ENCODE measurements around the gene MCTP2. TPM values are rescaled to one million over a fixed set of nuclear protein-coding genes. Genes with fewer than 3 reads are reported as not detected.

MCTP2 gene
- total RNA-seq, 1 donor from 2014 or later = 14.2 TPM

GRCh38 chr15:94353488-94353820 lies 122.1 kb downstream of the MCTP2 start:
- DNase-seq = no peak

- no peak for DNase-seq
Measured at GRCh38 chr15:94354655-94355054, 123.3 kb downstream of the MCTP2 start.

- no peak for DNase-seq
Measured at GRCh38 chr15:94359716-94360115, 128.4 kb downstream of the MCTP2 start.

GRCh38 chr15:94360251-94360685 lies 128.9 kb downstream of the MCTP2 start:
- no peak for DNase-seq

- no peak for DNase-seq
Measured at GRCh38 chr15:94362385-94363092, 131.2 kb downstream of the MCTP2 start.

GRCh38 chr15:94363382-94363781 lies 132.0 kb downstream of the MCTP2 start:
- DNase-seq = no peak

GRCh38 chr15:94366781-94367180 lies 135.4 kb downstream of the MCTP2 start:
- DNase-seq = no peak

GRCh38 chr15:94367726-94368535 lies 136.6 kb downstream of the MCTP2 start:
- no peak for DNase-seq

GRCh38 chr15:94370206-94370935 lies 139.0 kb downstream of the MCTP2 start:
- no peak for DNase-seq

GRCh38 chr15:94370936-94371285 lies 139.6 kb downstream of the MCTP2 start:
- DNase-seq = no peak

GRCh38 chr15:94372821-94373220 lies 141.5 kb downstream of the MCTP2 start:
- DNase-seq = no peak

- DNase-seq = no peak
Measured at GRCh38 chr15:94375997-94376396, 144.6 kb downstream of the MCTP2 start.

- DNase-seq = no peak
Measured at GRCh38 chr15:94379986-94380385, 148.6 kb downstream of the MCTP2 start.

- DNase-seq = no peak
Measured at GRCh38 chr15:94380798-94381197, 149.4 kb downstream of the MCTP2 start.

- DNase-seq = no peak
Measured at GRCh38 chr15:94381384-94381783, 150.0 kb downstream of the MCTP2 start.

GRCh38 chr15:94383041-94383440 lies 151.7 kb downstream of the MCTP2 start:
- no peak for DNase-seq

- DNase-seq = no peak
Measured at GRCh38 chr15:94383706-94384105, 152.3 kb downstream of the MCTP2 start.

- no peak for DNase-seq
Measured at GRCh38 chr15:94385441-94385840, 154.1 kb downstream of the MCTP2 start.

- DNase-seq = no peak
Measured at GRCh38 chr15:94386351-94386750, 155.0 kb downstream of the MCTP2 start.

GRCh38 chr15:94387442-94387841 lies 156.1 kb downstream of the MCTP2 start:
- no peak for DNase-seq

GRCh38 chr15:94387849-94388441 lies 156.6 kb downstream of the MCTP2 start:
- DNase-seq = no peak

- DNase-seq = no peak
Measured at GRCh38 chr15:94395640-94396039, 164.3 kb downstream of the MCTP2 start.

GRCh38 chr15:94397337-94397736 lies 166.0 kb downstream of the MCTP2 start:
- DNase-seq = no peak
